GM12874 (cell line): ENCODE data around the gene CDK5R2.

ENCODE experiments used
- TF ChIP-seq, protein P1 (sequence below): IDR thresholded peaks from 2 replicates; pipeline ENCODE4 v1.5.1; 2011; ENCODE audit warnings: low read depth, mild to moderate bottlenecking, control low read depth, low read length, moderate library complexity; ENCODE audit not compliant: insufficient read depth

Gene CDK5R2

DNA sequence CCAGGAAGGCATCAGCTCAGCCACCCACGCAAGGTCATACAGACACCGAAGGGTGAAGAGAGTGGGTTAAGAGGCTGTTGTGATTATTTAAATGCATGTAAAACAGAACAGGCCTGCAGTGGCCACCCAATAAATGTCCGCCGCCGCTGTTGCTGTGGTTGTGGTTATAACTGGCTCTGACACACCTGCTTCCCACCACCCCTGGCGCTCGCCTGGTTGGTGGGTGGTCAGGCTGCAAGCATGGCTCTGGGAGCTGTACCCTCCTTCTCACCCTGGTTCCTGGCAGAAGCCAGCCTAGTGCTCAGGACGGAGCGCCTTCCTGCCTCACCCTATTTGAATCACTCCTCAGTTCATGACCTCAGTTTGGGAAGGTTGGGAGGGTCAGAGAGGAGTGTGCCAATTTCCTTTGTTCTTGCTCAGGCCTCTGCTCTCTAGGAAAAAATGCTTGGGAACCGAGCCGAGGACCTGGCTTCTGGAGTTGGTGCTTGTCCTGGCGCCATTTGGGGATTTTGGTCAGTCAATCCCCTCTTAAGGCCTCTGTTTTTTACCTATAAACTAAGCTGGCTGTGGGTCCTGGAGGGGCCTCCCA is 39.0 kb downstream of the CDK5R2 start:
- TF ChIP-seq, protein P1, sequence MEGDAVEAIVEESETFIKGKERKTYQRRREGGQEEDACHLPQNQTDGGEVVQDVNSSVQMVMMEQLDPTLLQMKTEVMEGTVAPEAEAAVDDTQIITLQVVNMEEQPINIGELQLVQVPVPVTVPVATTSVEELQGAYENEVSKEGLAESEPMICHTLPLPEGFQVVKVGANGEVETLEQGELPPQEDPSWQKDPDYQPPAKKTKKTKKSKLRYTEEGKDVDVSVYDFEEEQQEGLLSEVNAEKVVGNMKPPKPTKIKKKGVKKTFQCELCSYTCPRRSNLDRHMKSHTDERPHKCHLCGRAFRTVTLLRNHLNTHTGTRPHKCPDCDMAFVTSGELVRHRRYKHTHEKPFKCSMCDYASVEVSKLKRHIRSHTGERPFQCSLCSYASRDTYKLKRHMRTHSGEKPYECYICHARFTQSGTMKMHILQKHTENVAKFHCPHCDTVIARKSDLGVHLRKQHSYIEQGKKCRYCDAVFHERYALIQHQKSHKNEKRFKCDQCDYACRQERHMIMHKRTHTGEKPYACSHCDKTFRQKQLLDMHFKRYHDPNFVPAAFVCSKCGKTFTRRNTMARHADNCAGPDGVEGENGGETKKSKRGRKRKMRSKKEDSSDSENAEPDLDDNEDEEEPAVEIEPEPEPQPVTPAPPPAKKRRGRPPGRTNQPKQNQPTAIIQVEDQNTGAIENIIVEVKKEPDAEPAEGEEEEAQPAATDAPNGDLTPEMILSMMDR, result no peak

DNA sequence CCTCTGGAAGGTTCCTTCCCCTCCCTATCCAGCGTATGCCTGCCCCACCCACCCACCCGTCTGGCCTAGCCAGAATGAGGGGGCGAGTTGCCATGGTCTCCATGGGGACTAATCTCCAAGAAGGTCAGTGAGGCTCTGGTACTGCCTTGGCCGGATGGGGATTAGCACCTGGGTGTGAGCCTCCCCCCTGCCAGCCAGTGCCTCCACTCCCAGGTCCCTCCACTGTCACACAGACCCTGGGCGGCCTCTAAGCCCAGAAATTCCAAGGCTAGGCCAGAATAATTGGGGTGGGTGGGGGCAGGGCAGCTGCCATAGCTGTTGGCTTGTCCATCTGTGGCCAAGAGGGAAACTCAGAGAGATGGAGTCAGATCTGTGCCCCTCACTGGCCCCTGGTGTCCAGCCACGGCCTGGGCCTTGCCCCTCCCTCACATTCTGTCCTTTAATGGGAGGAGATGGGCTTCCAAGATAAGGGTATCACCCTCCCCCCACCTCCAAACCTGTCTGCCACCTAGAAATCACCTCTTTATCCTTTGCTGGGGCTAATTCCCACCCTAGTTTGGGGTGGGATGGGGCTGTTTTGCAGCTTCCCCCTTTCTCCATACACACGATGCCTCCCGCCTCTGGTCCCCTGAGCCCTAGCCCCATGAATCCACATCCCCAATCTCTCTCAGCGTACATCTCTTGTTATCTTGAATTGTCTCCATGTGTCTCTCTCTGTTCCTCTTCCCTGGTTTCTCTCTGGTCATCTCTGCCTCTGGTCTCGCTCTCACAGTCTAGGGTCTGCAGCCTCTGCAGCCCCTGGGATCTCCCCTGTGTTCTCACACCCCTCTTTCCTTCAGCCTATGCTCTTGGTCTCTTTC is 39.8 kb downstream of the CDK5R2 start:
- TF ChIP-seq, protein P1, result no peak

DNA sequence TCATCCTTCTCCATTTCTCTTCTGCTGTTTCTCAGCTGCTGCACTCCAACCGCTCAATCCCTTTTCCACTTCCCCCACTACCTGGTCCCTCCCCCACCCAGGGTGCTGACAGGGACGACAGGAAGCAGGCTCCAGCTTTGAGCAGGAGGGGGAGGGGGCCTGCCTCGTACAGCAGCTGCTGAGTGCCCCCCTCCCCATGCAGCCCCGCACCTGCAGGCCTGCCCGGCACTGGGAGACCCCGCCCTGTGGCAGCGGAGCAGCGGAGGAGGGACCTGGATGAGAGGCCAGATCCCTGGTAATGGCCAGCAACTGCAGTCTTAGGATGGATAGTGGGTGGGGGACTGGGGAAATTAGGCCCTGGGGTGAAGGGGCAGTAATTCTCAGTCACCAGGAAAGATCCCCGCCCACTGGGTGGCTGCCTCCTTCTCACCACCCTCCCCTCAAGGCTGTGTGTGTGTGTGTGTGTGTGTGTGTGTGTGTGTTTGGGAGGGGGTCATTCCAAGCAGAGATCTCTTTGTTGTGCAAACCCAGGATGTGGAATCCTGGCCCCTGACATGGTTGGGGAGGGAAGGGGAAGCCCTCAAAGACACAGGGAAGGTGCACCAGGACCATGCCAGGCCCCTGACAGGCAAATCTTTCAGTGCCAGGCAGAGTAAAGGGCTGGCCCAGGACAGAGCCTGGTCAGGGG is 40.6 kb downstream of the CDK5R2 start:
- TF ChIP-seq, protein P1, result no peak

DNA sequence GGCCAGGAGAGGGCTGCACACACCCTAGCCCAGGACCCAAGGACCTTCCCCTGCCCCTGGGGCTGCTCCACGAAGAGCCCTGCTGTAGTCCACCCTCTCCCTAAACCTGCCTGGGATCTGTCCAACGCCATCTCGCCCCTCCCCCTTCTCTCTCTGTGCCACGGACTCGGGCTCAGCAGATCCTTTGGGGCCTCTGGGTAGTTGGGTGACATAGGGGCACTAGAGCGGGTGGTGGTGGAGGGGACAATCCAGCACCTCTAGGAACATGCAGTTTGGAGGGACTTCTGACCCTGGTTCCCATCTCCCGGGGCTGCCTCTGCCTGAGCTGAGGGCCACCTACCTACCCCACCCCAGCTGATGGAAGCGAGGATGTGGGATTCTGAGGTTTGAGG is 41.1 kb downstream of the CDK5R2 start:
- TF ChIP-seq, protein P1, result no peak

DNA sequence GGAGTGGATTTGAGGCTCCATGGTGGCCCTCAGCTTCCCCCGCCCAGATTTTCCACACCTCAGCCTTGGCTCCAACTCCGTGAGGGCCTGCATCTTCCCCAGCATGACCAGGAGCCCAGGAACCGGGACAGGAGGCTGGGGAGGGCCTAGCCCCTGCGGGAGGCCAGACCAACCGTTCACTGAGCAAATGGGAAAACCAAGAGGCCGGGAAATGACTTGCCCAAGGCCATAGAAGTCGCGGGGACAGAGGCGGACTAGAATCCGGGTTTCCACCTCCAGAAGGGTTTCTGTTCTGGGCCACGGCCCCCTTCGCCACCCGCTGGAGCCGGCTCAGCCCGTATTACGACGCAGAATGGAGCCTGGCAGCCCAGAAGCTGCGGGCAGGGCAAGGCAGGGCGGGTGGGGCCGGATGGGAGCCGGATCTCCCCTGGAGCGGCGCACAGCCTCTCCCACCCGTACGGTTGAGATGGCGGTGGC is 41.7 kb downstream of the CDK5R2 start:
- TF ChIP-seq, protein P1, result no peak

DNA sequence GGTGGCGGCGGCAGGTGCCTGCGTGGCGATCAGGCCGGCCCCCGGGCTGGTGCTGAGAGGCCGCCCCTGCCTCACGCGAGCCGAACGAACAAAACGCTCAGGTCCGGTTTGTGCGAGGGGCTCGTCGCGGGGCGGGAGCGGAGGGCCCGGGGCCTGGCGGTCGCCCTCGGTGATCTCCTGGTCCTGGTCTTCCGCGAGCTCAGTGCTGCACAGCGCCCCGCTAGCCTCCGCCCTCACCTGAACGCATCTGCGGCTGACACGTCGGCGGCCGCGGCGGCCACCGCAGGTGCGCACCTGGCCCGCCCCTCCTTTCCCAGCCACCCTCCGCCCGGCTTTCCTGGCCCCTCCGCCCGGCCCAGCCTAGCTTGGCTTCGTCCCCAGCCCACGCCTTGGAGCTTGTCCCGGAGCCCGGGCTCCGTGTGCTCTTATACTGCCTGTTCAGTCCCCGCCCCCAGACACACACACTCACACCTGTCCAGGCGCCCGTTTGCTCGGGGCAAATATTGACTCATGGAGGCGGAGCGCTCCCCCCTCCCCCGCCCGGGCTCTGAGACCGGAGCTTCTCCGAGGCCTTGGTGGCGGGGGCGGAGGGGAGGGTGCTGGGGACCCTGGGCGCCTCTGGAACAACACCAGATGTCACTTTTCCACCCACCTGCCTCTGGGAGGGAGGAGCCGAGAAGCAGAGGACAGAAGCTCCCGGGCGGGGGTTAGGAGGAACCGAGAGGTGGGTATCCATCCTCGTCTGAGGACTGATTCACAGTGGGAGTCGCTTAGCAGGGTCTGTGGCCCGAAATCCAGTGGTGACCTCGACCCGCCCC is 42.3 kb downstream of the CDK5R2 start:
- TF ChIP-seq, protein P1, result no peak
